ENCODE measurements around the gene MEP1B.

Gene MEP1B

GRCh38 chr18:32242395-32242794 lies 52.6 kb downstream of the MEP1B start:
- Histone ChIP-seq H3K18ac (ENCODE audit: low read depth in 1 of 2, low read length in 2 of 2) (no peak overlapping the region), H3K36me3 (ENCODE audit: control insufficient read depth in 1 of 2, insufficient read depth in 2 of 2, low read depth in 1 of 2, low read length in 2 of 2) (no peaks in the 10 kb centered on the region), H3K27ac (ENCODE audit: low read length, poor library complexity, severe bottlenecking) (no peak overlapping the region), H2BK15ac (ENCODE audit: low read depth, poor library complexity, severe bottlenecking) (no peak overlapping the region), H4K8ac (ENCODE audit: low read length) (no peak overlapping the region), H3K14ac (ENCODE audit: low read length in 2 of 2) (no peak overlapping the region), H3K79me1 (replicated peaks; ENCODE audit: low read length, poor library complexity, severe bottlenecking) (no peaks in the 10 kb centered on the region), H3K4me3 (ENCODE audit: insufficient read depth in 1 of 2, low read depth in 1 of 2, low read length in 2 of 2) (no peak overlapping the region), H2BK12ac (ENCODE audit: low read length in 2 of 2) (no peak overlapping the region), H2AFZ (ENCODE audit: low read depth, low read length) (no peak overlapping the region), H2BK5ac (ENCODE audit: low read depth, low read length, poor library complexity, severe bottlenecking) (no peak overlapping the region), H3K27me3 (ENCODE audit: control insufficient read depth in 1 of 2, insufficient read depth in 1 of 2, low read length in 2 of 2) (peaks cover 0 to 12% of the 10 kb centered on the region in 2 experiments), H3K4me1 (ENCODE audit: control insufficient read depth, insufficient read depth, low read depth, low read length) (no peaks in the 10 kb centered on the region), H2AK5ac (ENCODE audit: low read length, severe bottlenecking) (no peak overlapping the region), H3K4ac (ENCODE audit: low read depth in 1 of 2, low read length in 2 of 2) (no peak overlapping the region), H3K23ac (ENCODE audit: low read length in 2 of 2) (no peak overlapping the region), H3K4me2 (ENCODE audit: low read length, poor library complexity, severe bottlenecking) (no peak overlapping the region), H3K9me3 (ENCODE audit: control insufficient read depth, low read length) (no peaks in the 10 kb centered on the region), H2BK120ac (ENCODE audit: low read depth, low read length) (no peak overlapping the region), H4K91ac (ENCODE audit: low read length) (no peak overlapping the region), H3K9ac (ENCODE audit: low read length) (no peak overlapping the region)
- no peak for DNase-seq
- 97% methylated on average over 2 of the region's 2 CpGs for WGBS

- H3K79me1 ChIP-seq (replicated peaks; ENCODE audit: low read length, poor library complexity, severe bottlenecking) = no peaks in the 10 kb centered on the region
- no peak overlapping the region for H3K18ac ChIP-seq (ENCODE audit: low read depth in 1 of 2, low read length in 2 of 2)
- H2AFZ ChIP-seq (ENCODE audit: low read depth, low read length) = no peak overlapping the region
- no peaks in the 10 kb centered on the region for H3K36me3 ChIP-seq (ENCODE audit: control insufficient read depth in 1 of 2, insufficient read depth in 2 of 2, low read depth in 1 of 2, low read length in 2 of 2)
- no peak overlapping the region for H3K9ac ChIP-seq (ENCODE audit: low read length)
- H4K91ac ChIP-seq (ENCODE audit: low read length) = no peak overlapping the region
- H3K14ac ChIP-seq (ENCODE audit: low read length in 2 of 2) = no peak overlapping the region
- no peak overlapping the region for H3K23ac ChIP-seq (ENCODE audit: low read length in 2 of 2)
- no peak overlapping the region for H2BK5ac ChIP-seq (ENCODE audit: low read depth, low read length, poor library complexity, severe bottlenecking)
- DNase-seq = no peak
- H3K4me3 ChIP-seq (ENCODE audit: insufficient read depth in 1 of 2, low read depth in 1 of 2, low read length in 2 of 2) = no peak overlapping the region
- H2AK5ac ChIP-seq (ENCODE audit: low read length, severe bottlenecking) = no peak overlapping the region
- H3K9me3 ChIP-seq (ENCODE audit: control insufficient read depth, low read length) = no peaks in the 10 kb centered on the region
- no peak overlapping the region for H2BK120ac ChIP-seq (ENCODE audit: low read depth, low read length)
- no peak overlapping the region for H2BK15ac ChIP-seq (ENCODE audit: low read depth, poor library complexity, severe bottlenecking)
- H2BK12ac ChIP-seq (ENCODE audit: low read length in 2 of 2) = no peak overlapping the region
- H3K27ac ChIP-seq (ENCODE audit: low read length, poor library complexity, severe bottlenecking) = no peak overlapping the region
- H3K4ac ChIP-seq (ENCODE audit: low read depth in 1 of 2, low read length in 2 of 2) = no peak overlapping the region
- no peaks in the 10 kb centered on the region for H3K4me1 ChIP-seq (ENCODE audit: control insufficient read depth, insufficient read depth, low read depth, low read length)
- 92% methylated on average over 6 of the region's 6 CpGs for WGBS
- H3K4me2 ChIP-seq (ENCODE audit: low read length, poor library complexity, severe bottlenecking) = no peak overlapping the region
- no peak overlapping the region for H4K8ac ChIP-seq (ENCODE audit: low read length)
- H3K27me3 ChIP-seq (ENCODE audit: control insufficient read depth in 1 of 2, insufficient read depth in 1 of 2, low read length in 2 of 2) = peaks cover 0 to 12% of the 10 kb centered on the region in 2 experiments
These were observed 53.5 kb downstream of the MEP1B start for GRCh38 chr18:32243358-32243757.

GRCh38 chr18:32244881-32245280 lies 55.0 kb downstream of the MEP1B start:
- Histone ChIP-seq H3K9ac (ENCODE audit: low read length) (no peak overlapping the region), H3K79me1 (replicated peaks; ENCODE audit: low read length, poor library complexity, severe bottlenecking) (no peaks in the 10 kb centered on the region), H3K27ac (ENCODE audit: low read length, poor library complexity, severe bottlenecking) (no peak overlapping the region), H3K4ac (ENCODE audit: low read depth in 1 of 2, low read length in 2 of 2) (no peak overlapping the region), H3K9me3 (ENCODE audit: control insufficient read depth, low read length) (no peaks in the 10 kb centered on the region), H4K8ac (ENCODE audit: low read length) (no peak overlapping the region), H3K23ac (ENCODE audit: low read length in 2 of 2) (no peak overlapping the region), H3K36me3 (ENCODE audit: control insufficient read depth in 1 of 2, insufficient read depth in 2 of 2, low read depth in 1 of 2, low read length in 2 of 2) (no peaks in the 10 kb centered on the region), H3K14ac (ENCODE audit: low read length in 2 of 2) (no peak overlapping the region), H2BK120ac (ENCODE audit: low read depth, low read length) (no peak overlapping the region), H2BK5ac (ENCODE audit: low read depth, low read length, poor library complexity, severe bottlenecking) (no peak overlapping the region), H3K18ac (ENCODE audit: low read depth in 1 of 2, low read length in 2 of 2) (no peak overlapping the region), H2BK15ac (ENCODE audit: low read depth, poor library complexity, severe bottlenecking) (no peak overlapping the region), H4K91ac (ENCODE audit: low read length) (no peak overlapping the region), H3K4me2 (ENCODE audit: low read length, poor library complexity, severe bottlenecking) (no peak overlapping the region), H3K4me3 (ENCODE audit: insufficient read depth in 1 of 2, low read depth in 1 of 2, low read length in 2 of 2) (no peak overlapping the region), H3K4me1 (ENCODE audit: control insufficient read depth, insufficient read depth, low read depth, low read length) (no peaks in the 10 kb centered on the region), H2AK5ac (ENCODE audit: low read length, severe bottlenecking) (no peak overlapping the region), H2BK12ac (ENCODE audit: low read length in 2 of 2) (no peak overlapping the region), H3K27me3 (ENCODE audit: control insufficient read depth in 1 of 2, insufficient read depth in 1 of 2, low read length in 2 of 2) (peaks cover 0 to 12% of the 10 kb centered on the region in 2 experiments), H2AFZ (ENCODE audit: low read depth, low read length) (no peak overlapping the region)
- DNase-seq = no peak
- 73% methylated on average over 5 of the region's 5 CpGs for WGBS

GRCh38 chr18:32249147-32249929 lies 59.5 kb downstream of the MEP1B start:
- H2BK15ac ChIP-seq (ENCODE audit: low read depth, poor library complexity, severe bottlenecking) = no peak overlapping the region
- no peaks in the 10 kb centered on the region for H3K4me1 ChIP-seq (ENCODE audit: control insufficient read depth, insufficient read depth, low read depth, low read length)
- H3K14ac ChIP-seq (ENCODE audit: low read length in 2 of 2) = no peak overlapping the region
- no peak overlapping the region for H3K4me2 ChIP-seq (ENCODE audit: low read length, poor library complexity, severe bottlenecking)
- no peak overlapping the region for H3K4ac ChIP-seq (ENCODE audit: low read depth in 1 of 2, low read length in 2 of 2)
- no peak overlapping the region for H4K8ac ChIP-seq (ENCODE audit: low read length)
- no peaks in the 10 kb centered on the region for H3K27me3 ChIP-seq (ENCODE audit: control insufficient read depth in 1 of 2, insufficient read depth in 1 of 2, low read length in 2 of 2)
- H3K4me3 ChIP-seq (ENCODE audit: insufficient read depth in 1 of 2, low read depth in 1 of 2, low read length in 2 of 2) = no peak overlapping the region
- H2BK120ac ChIP-seq (ENCODE audit: low read depth, low read length) = no peak overlapping the region
- no peak overlapping the region for H2BK12ac ChIP-seq (ENCODE audit: low read length in 2 of 2)
- no peak overlapping the region for H2AFZ ChIP-seq (ENCODE audit: low read depth, low read length)
- no peaks in the 10 kb centered on the region for H3K36me3 ChIP-seq (ENCODE audit: control insufficient read depth in 1 of 2, insufficient read depth in 2 of 2, low read depth in 1 of 2, low read length in 2 of 2)
- H2BK5ac ChIP-seq (ENCODE audit: low read depth, low read length, poor library complexity, severe bottlenecking) = no peak overlapping the region
- no peaks in the 10 kb centered on the region for H3K79me1 ChIP-seq (replicated peaks; ENCODE audit: low read length, poor library complexity, severe bottlenecking)
- H3K9ac ChIP-seq (ENCODE audit: low read length) = no peak overlapping the region
- no peak for DNase-seq
- H2AK5ac ChIP-seq (ENCODE audit: low read length, severe bottlenecking) = no peak overlapping the region
- 97% methylated on average over 7 of the region's 8 CpGs for WGBS
- no peaks in the 10 kb centered on the region for H3K9me3 ChIP-seq (ENCODE audit: control insufficient read depth, low read length)
- H3K27ac ChIP-seq (ENCODE audit: low read length, poor library complexity, severe bottlenecking) = no peak overlapping the region
- no peak overlapping the region for H3K23ac ChIP-seq (ENCODE audit: low read length in 2 of 2)
- H3K18ac ChIP-seq (ENCODE audit: low read depth in 1 of 2, low read length in 2 of 2) = no peak overlapping the region
- no peak overlapping the region for H4K91ac ChIP-seq (ENCODE audit: low read length)
